Effector memory CD4-positive, alpha-beta T cell (primary cell): ENCODE data around the gene TBC1D9.

Source experiments
- DNase-seq, 3 donors: peaks; one replicate each; pipeline ENCODE4 v3.0.0-alpha.2; 2020
- H3K27ac ChIP-seq: 2 replicates; pipeline ENCODE4 v1.7.0; 2013; ENCODE audit warnings: mild to moderate bottlenecking, low read length, moderate library complexity; ENCODE audit not compliant: insufficient read depth, poor library complexity, severe bottlenecking
- H3K27me3 ChIP-seq: replicated peaks from 2 replicates; pipeline ENCODE4 v1.7.0; 2013; ENCODE audit warnings: mild to moderate bottlenecking, low read length; ENCODE audit not compliant: insufficient read depth, control insufficient read depth, poor library complexity, severe bottlenecking
- H3K36me3 ChIP-seq: 2 replicates; pipeline ENCODE4 v1.7.0; 2013; ENCODE audit warnings: mild to moderate bottlenecking, low read length, moderate library complexity; ENCODE audit not compliant: control insufficient read depth, insufficient read depth
- H3K4me1 ChIP-seq: 2 replicates; pipeline ENCODE4 v1.7.0; 2013; ENCODE audit warnings: low read length, mild to moderate bottlenecking; ENCODE audit not compliant: control insufficient read depth, insufficient read depth, poor library complexity, severe bottlenecking
- H3K4me3 ChIP-seq: 2 replicates; pipeline ENCODE4 v1.7.0; 2013; ENCODE audit warnings: low read length, low read depth, mild to moderate bottlenecking; ENCODE audit not compliant: insufficient read depth, poor library complexity, severe bottlenecking
- H3K9me3 ChIP-seq: 2 replicates; pipeline ENCODE4 v1.7.0; 2013; ENCODE audit warnings: mild to moderate bottlenecking, low read length, moderate library complexity; ENCODE audit not compliant: control insufficient read depth

The TBC1D9 gene

GRCh38 chr4:140729344-140730049 lies 26.7 kb downstream of the TBC1D9 start:
- H3K27ac ChIP-seq = no peak overlapping the region
- H3K36me3 ChIP-seq = no peaks in the 10 kb centered on the region
- DNase-seq = no peak
- H3K4me1 ChIP-seq = no peaks in the 10 kb centered on the region
- no peaks in the 10 kb centered on the region for H3K27me3 ChIP-seq
- no peak overlapping the region for H3K4me3 ChIP-seq
- H3K9me3 ChIP-seq = no peaks in the 10 kb centered on the region

DNA sequence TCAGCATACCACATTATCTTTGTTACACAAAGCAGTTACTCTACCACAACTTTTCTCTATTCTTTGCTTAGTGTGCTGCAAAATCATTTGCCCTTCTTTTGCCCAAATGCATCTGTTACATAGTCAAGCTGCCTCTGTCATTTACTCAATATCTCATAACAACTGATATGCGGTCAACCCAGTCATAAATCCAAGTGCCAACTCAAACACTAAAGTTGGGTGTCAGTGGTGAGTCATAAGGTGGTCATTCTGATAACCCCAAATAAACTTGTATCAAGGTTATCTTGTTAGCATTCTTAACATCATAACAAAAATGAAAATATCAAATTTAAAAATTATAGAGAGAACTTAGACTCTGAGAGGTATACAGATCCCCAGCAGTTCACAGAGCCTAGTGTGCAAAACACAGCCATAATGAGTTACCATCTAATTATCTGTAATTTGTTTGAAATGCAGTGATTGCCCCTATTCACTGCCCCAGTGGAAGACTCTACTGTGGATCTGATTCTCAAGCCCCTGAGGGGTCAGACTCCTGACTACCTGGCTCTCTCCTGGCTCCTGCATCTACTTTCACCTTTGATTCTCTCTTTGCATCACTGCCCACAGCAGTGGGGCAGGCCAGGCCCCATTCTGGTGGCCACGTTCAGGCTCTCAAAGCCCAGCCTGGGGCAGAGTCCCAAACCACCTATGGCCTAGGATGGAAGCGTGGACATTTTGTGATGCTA lies 29.2 kb downstream of the TBC1D9 start:
- Histone ChIP-seq H3K27ac (no peak overlapping the region), H3K27me3 (no peaks in the 10 kb centered on the region), H3K9me3 (no peaks in the 10 kb centered on the region), H3K4me1 (no peaks in the 10 kb centered on the region), H3K36me3 (no peaks in the 10 kb centered on the region), H3K4me3 (no peak overlapping the region)
- DNase-seq = no peak

GRCh38 chr4:140725556-140725955 lies 30.6 kb downstream of the TBC1D9 start:
- Histone ChIP-seq H3K4me3 (no peak overlapping the region), H3K27me3 (no peaks in the 10 kb centered on the region), H3K36me3 (no peaks in the 10 kb centered on the region), H3K27ac (no peak overlapping the region), H3K9me3 (no peaks in the 10 kb centered on the region), H3K4me1 (no peaks in the 10 kb centered on the region)
- no peak for DNase-seq

- no peaks in the 10 kb centered on the region for H3K36me3 ChIP-seq
- no peak overlapping the region for H3K4me3 ChIP-seq
- DNase-seq = no peak
- H3K27ac ChIP-seq = no peak overlapping the region
- H3K27me3 ChIP-seq = no peaks in the 10 kb centered on the region
- H3K9me3 ChIP-seq = no peaks in the 10 kb centered on the region
- H3K4me1 ChIP-seq = no peaks in the 10 kb centered on the region
Measured at GRCh38 chr4:140724760-140725159, 31.4 kb downstream of the TBC1D9 start.

GRCh38 chr4:140720387-140721304 lies 35.5 kb downstream of the TBC1D9 start:
- no peaks in the 10 kb centered on the region for H3K9me3 ChIP-seq
- H3K4me3 ChIP-seq = peak overlapping the region; percentile 11
- H3K27me3 ChIP-seq = no peaks in the 10 kb centered on the region
- no peak for DNase-seq
- H3K27ac ChIP-seq = no peak overlapping the region
- no peaks in the 10 kb centered on the region for H3K4me1 ChIP-seq
- no peaks in the 10 kb centered on the region for H3K36me3 ChIP-seq

DNA sequence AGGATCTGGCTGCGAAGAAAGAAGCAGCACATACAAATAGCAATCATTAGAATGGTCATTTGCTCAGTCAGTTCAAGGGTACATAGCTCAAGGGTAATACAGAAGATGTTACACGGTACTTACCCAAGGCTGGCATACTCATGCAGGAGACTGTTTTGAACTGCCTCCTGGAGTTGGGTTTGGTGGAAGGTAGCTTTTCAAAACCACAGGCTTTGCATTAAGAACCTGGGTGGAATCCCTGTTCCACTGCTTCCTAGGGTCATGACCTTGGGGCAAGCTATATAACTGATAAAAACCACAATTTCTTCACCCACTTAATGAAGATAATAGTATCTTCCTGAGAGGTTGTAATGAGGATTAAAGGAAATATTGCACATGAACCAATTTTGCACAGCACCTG lies 36.5 kb downstream of the TBC1D9 start:
- H3K4me3 ChIP-seq = no peak overlapping the region
- no peaks in the 10 kb centered on the region for H3K4me1 ChIP-seq
- H3K9me3 ChIP-seq = no peaks in the 10 kb centered on the region
- H3K27ac ChIP-seq = no peak overlapping the region
- no peaks in the 10 kb centered on the region for H3K36me3 ChIP-seq
- DNase-seq = no peak
- H3K27me3 ChIP-seq = no peaks in the 10 kb centered on the region

- H3K36me3 ChIP-seq = no peaks in the 10 kb centered on the region
- no peak overlapping the region for H3K4me3 ChIP-seq
- no peaks in the 10 kb centered on the region for H3K27me3 ChIP-seq
- no peaks in the 10 kb centered on the region for H3K4me1 ChIP-seq
- H3K27ac ChIP-seq = no peak overlapping the region
- H3K9me3 ChIP-seq = no peaks in the 10 kb centered on the region
- DNase-seq = no peak
Measured at GRCh38 chr4:140719022-140719421, 37.2 kb downstream of the TBC1D9 start.

DNA sequence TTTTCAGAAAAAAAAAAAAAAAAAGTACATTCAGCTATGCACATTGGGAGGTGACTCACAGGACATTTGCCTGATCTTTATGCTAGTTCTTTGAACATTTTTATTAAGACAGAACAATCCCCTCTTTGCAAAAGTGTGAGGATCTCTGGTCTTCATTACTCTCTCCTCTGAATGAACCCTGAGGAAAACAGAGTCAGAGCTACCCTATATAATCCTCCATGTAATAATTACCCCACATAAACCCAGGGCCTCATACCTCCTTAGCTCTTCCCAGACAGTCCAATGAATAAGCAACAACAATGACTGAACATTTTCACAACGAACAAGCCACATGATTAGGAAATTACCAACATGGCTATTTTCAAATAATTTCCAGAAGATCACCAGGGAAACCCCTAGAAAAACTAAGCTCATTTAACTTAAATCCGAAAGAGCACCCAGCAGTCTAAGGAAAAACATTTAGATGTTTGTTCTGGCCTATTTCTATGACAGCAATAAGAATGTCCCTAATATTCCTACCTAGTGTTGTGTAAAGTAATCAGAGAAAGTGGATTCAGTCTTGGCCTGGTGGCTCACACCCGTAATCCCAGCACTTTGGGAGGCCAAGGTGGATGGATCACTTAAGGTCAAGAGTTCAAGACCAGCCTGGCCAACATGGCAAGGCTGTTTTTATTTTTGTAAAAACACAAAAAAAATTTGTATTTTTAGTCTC lies 37.8 kb downstream of the TBC1D9 start:
- no peak overlapping the region for H3K4me3 ChIP-seq
- no peaks in the 10 kb centered on the region for H3K27me3 ChIP-seq
- H3K27ac ChIP-seq = no peak overlapping the region
- no peaks in the 10 kb centered on the region for H3K9me3 ChIP-seq
- H3K36me3 ChIP-seq = no peaks in the 10 kb centered on the region
- H3K4me1 ChIP-seq = no peaks in the 10 kb centered on the region
- no peak for DNase-seq

DNA sequence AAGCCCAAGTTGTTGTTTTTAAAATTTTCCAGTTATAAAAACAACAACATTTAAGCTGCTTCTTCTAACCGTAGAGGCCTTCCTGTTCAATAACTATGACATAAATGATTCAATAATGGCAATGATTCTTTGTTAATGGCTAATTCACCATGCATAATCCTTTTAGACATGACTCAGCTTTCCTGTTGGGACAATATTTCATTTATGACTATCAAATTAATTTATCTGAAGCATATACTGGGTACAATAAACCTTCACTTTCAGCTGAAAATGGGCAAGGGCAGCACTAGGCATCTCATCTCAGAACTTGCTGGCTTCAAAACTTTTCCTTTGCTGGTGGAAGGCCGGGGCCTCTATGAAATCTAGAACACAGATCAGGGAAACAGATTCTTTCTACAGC lies 38.9 kb downstream of the TBC1D9 start:
- DNase-seq = no peak
- H3K27ac ChIP-seq = no peak overlapping the region
- H3K4me3 ChIP-seq = no peak overlapping the region
- no peaks in the 10 kb centered on the region for H3K9me3 ChIP-seq
- no peaks in the 10 kb centered on the region for H3K4me1 ChIP-seq
- H3K36me3 ChIP-seq = no peaks in the 10 kb centered on the region
- no peaks in the 10 kb centered on the region for H3K27me3 ChIP-seq
